RPMI7951 (cell line): ENCODE measurements around the gene PCDHGA12. TPM values are rescaled to one million over a fixed set of nuclear protein-coding genes. Genes with fewer than 3 reads are reported as not detected.
"Not testable (repeated sequence)": the region's sequence is repeated elsewhere in the genome, so short reads cannot be mapped to it uniquely, and the experiment has no call there.

ENCODE experiments used
- DNase-seq: peaks from one replicate; pipeline ENCODE4 v3.0.0-alpha.2; 2012; ENCODE audit warnings: low read depth
- total RNA-seq: library from RNA; depleted of rRNA; stranded (reverse); fragments of >200 nt; shearing (Covaris generic); gene quantifications from 2 replicates; pipeline ENCODE4 v1.2.3, GENCODE V29; 2014

Gene PCDHGA12
- total RNA-seq, 1 experiment from 2014 or later: 19.9 TPM

GRCh38 chr5:141407790-141408505 is 22.4 kb upstream of the PCDHGA12 start, which contains the start of gene PCDHGB6:
TSS of gene PCDHGB6 (plus strand) at chr5:141408021. CDS start at chr5:141408203, 182 bp downstream.
- not testable (repeated sequence) for DNase-seq

GRCh38 chr5:141409598-141410306 is 20.6 kb upstream of the PCDHGA12 start:
- no peak for DNase-seq

- DNase-seq: no peak
These were observed 18.7 kb upstream of the PCDHGA12 start for GRCh38 chr5:141411575-141411974.

- DNase-seq: peak; percentile 25
These were observed 17.3 kb upstream of the PCDHGA12 start, which contains the start of gene PCDHGA10 for GRCh38 chr5:141412854-141413539. TSS of gene PCDHGA10 (plus strand) at chr5:141412987. CDS start at chr5:141413176, 189 bp downstream.

- no peak for DNase-seq
These were observed 16.7 kb upstream of the PCDHGA12 start for GRCh38 chr5:141413540-141414069.

GRCh38 chr5:141414548-141415274 is 15.6 kb upstream of the PCDHGA12 start:
- not testable (repeated sequence) for DNase-seq

- DNase-seq: not testable (repeated sequence)
These were observed 15.1 kb upstream of the PCDHGA12 start for GRCh38 chr5:141415275-141415618.

GRCh38 chr5:141417494-141418172 is 12.7 kb upstream of the PCDHGA12 start, which contains the start of gene PCDHGB7:
TSS of gene PCDHGB7 (plus strand) at chr5:141417677. CDS start at chr5:141417860, 183 bp downstream.
- not testable (repeated sequence) for DNase-seq

- DNase-seq: no peak
These were observed 11.0 kb upstream of the PCDHGA12 start for GRCh38 chr5:141419074-141419880.

- peak; percentile 57 for DNase-seq
These were observed 9.3 kb upstream of the PCDHGA12 start, which contains the start of gene PCDHGA11 for GRCh38 chr5:141420855-141421488. TSS of gene PCDHGA11 (plus strand) at chr5:141421051. CDS start at chr5:141421228, 177 bp downstream.

- no peak for DNase-seq
These were observed 8.8 kb upstream of the PCDHGA12 start for GRCh38 chr5:141421489-141421855.

- DNase-seq: no peak
These were observed 7.5 kb upstream of the PCDHGA12 start for GRCh38 chr5:141422742-141423291.

- DNase-seq: no peak
These were observed 2.4 kb upstream of the PCDHGA12 start for GRCh38 chr5:141427783-141428426.

- peak; percentile 19 for DNase-seq
These were observed 979 bp downstream of the PCDHGA12 start for GRCh38 chr5:141431286-141431685.

- DNase-seq: not testable (repeated sequence)
These were observed 2.0 kb downstream of the PCDHGA12 start for GRCh38 chr5:141432308-141432707.

- DNase-seq: not testable (repeated sequence)
These were observed 2.4 kb downstream of the PCDHGA12 start for GRCh38 chr5:141432726-141433125.

GRCh38 chr5:141434006-141434405 is 3.7 kb downstream of the PCDHGA12 start:
- no peak for DNase-seq

- no peak for DNase-seq
These were observed 6.9 kb downstream of the PCDHGA12 start for GRCh38 chr5:141437221-141437620.
